Right renal pelvis (tissue), 4 donors: Measurements from ENCODE around the gene CALCB. TPM values are rescaled to one million over a fixed set of nuclear protein-coding genes. Genes with fewer than 3 reads are reported as not detected.

Experiments
- DNase-seq, 4 donors: peaks; one replicate each; pipeline ENCODE4 v3.0.0-alpha.2; 2013; ENCODE audit warnings: low read depth in 4 of 4, low spot score in 3 of 4, missing footprints in 1 of 4
- polyA plus RNA-seq, 4 donors: library from polyadenylated mRNA; unstranded; fragments of 120-200 nt; gene quantifications; one replicate each; pipeline ENCODE4 v1.2.1, GENCODE V29; 2013; ENCODE audit not compliant: insufficient read length in 4 of 4

Gene CALCB
- polyA plus RNA-seq, 4 donors, result 2.8 to 4.2 (median 3.5) TPM

- peak in 1 of 4 donors; percentile 4 for DNase-seq
Measured at GRCh38 chr11:15114501-15115475, 41.4 kb downstream of the CALCB start, which contains the start of gene INSC. INSC (plus strand) TSS chr11:15114923; CDS start chr11:15149175, 34,252 bp downstream.

GRCh38 chr11:15115686-15116085 lies 42.3 kb downstream of the CALCB start:
- DNase-seq, result no peak

GRCh38 chr11:15117751-15118150 lies 44.4 kb downstream of the CALCB start:
- DNase-seq, result no peak

GRCh38 chr11:15118431-15118830 lies 45.0 kb downstream of the CALCB start:
- no peak for DNase-seq

- DNase-seq, result no peak
Measured at GRCh38 chr11:15119352-15119751, 46.0 kb downstream of the CALCB start.

DNA sequence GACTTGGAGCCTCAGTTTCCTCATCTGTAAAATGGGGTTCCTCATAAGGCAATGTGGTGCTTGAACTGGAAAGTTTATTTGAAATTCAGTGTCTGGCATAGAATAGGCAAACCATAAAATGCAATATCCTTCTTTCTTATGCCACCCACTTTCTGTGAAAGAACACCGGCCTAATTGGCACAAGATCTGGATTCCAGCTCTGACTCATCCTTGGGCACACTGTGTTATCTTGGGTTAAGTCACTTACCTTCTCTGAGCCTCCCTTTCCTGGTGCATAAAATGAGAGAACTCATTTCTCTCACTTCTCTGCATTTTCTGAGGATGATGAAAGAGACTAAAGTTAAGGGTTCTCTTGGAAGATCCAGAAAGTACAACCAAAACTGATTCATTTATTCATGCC lies 46.4 kb downstream of the CALCB start:
- no peak for DNase-seq

DNA sequence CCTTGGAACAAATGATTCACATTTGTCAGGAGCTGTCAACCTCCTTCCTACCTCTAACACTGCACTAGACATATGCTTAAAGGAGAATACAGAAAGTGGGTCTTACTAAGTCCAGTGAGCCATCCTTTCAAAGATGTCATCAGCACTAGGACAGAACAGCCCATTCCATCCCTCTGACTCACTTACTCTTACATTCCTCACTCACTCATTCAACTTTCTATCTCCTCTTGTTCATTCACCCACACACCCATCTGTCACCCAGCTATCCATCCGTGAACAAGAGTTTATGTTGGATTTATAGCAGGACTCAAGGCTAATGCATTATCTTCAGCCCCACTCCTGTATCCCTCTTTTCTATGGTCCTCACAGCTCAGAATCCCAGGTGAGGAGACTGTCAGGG lies 50.5 kb downstream of the CALCB start:
- no peak for DNase-seq

DNA sequence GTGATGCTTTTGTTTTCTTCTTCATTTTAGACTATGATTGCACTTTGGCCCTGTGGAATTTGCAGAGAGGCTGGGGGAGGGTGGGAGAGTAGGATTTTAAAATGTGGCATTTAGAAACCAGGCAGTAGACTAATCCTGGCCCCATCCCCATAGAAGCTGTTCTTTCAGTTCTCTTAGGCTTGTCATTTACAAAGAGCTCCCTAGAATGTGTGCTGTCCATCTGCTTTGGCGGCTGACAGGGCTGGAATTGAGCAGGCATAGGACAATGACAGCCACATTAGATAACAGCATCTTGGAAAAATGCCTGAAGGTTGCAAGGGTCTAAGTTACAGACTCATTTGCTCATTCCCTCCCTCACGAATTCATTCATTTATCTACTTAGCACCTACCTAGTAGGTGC lies 51.1 kb downstream of the CALCB start:
- DNase-seq, result no peak

GRCh38 chr11:15127341-15127740 lies 53.9 kb downstream of the CALCB start:
- no peak for DNase-seq

Other genes starting within 250 kb of the CALCB start
- 10 to 100 TPM; 20.8 to 23.0 (median 21.8) TPM for gene CYP2R1, start 181.4 kb upstream of the CALCB start, polyA plus RNA-seq
- 10 to 100 TPM; 11.6 to 13.4 (median 12.3) TPM for gene CALCA, start 101.2 kb upstream of the CALCB start, polyA plus RNA-seq
- gene INSC, start 41.3 kb downstream of the CALCB start, polyA plus RNA-seq, result 1 to 10 TPM in 1 of 4 donors, under 1 TPM in 3; 0.41 to 1.1 (median 0.57) TPM